ENCODE measurements around the gene ARMC3.

The ARMC3 gene

DNA sequence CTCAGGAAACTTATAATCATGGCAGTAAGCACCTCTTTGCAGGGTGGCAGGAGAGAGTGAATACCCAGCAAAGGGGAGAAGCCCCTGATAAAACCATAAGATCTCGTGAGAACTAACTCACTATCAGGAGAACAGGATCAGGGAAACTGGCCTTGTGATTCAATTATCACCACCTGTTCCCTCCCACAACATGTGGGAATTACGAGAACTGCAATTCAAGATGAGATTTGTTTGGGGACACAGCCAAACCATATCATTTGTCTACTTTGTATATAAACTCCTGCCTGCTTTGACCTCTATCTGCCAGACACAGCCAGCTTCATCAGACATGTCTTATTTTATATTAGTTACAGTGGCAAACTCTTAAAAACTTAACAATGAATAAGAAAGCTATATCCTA is 50.4 kb downstream of the ARMC3 start:
- TF ChIP-seq, protein P1, sequence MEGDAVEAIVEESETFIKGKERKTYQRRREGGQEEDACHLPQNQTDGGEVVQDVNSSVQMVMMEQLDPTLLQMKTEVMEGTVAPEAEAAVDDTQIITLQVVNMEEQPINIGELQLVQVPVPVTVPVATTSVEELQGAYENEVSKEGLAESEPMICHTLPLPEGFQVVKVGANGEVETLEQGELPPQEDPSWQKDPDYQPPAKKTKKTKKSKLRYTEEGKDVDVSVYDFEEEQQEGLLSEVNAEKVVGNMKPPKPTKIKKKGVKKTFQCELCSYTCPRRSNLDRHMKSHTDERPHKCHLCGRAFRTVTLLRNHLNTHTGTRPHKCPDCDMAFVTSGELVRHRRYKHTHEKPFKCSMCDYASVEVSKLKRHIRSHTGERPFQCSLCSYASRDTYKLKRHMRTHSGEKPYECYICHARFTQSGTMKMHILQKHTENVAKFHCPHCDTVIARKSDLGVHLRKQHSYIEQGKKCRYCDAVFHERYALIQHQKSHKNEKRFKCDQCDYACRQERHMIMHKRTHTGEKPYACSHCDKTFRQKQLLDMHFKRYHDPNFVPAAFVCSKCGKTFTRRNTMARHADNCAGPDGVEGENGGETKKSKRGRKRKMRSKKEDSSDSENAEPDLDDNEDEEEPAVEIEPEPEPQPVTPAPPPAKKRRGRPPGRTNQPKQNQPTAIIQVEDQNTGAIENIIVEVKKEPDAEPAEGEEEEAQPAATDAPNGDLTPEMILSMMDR (IDR thresholded peaks at IDR 0.05; ENCODE audit: low read depth, low read length, poor library complexity, severe bottlenecking) = no peak
- no peak for TF ChIP-seq EZH2phosphoT487 (IDR thresholded peaks at IDR 0.05; ENCODE audit: borderline replicate concordance, low read length)
- H3K4me3 ChIP-seq (ENCODE audit: low read length) = no peak overlapping the region
- H3K4me1 ChIP-seq (ENCODE audit: control insufficient read depth, low read length) = no peaks in the 10 kb centered on the region
- no peaks in the 10 kb centered on the region for H3K9me2 ChIP-seq (replicated peaks; ENCODE audit: control insufficient read depth, low read length)
- H3K27ac ChIP-seq (ENCODE audit: low read depth, low read length) = no peak overlapping the region
- no peaks in the 10 kb centered on the region for H3K36me3 ChIP-seq (ENCODE audit: control insufficient read depth, low read length)
- no peaks in the 10 kb centered on the region for H4K20me1 ChIP-seq (ENCODE audit: control insufficient read depth, insufficient read depth, low read depth, low read length)
- H3K27me3 ChIP-seq (ENCODE audit: control insufficient read depth, low read length) = peaks cover 9% of the 10 kb centered on the region
- no peak overlapping the region for H3K4me2 ChIP-seq (ENCODE audit: low read length)
- H3K79me2 ChIP-seq (ENCODE audit: control insufficient read depth, low read length) = no peaks in the 10 kb centered on the region
- H3K9me3 ChIP-seq (ENCODE audit: control insufficient read depth, insufficient read depth, low read length) = no peaks in the 10 kb centered on the region
- no peaks in the 10 kb centered on the region for H3F3A ChIP-seq (ENCODE audit: control insufficient read depth, insufficient read depth)

DNA sequence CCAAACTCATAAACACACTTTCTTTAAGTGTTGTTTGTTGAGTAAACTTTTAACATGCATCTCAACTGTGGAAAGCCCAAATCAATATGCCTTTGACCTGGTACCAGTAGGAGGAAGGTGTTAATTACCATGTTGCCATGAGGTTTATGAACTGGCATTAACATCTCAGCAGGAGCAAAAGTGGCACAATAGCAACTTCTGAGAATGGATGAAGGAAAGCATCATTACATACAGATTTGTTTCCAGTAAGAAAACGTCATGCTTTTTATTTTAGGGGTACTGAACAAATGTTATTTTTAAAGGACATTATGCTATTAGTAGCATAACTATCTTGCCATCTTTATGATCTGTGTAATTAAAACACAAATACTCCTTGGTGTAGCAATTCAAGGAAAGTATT is 51.1 kb downstream of the ARMC3 start:
- peaks cover 9% of the 10 kb centered on the region for H3K27me3 ChIP-seq (ENCODE audit: control insufficient read depth, low read length)
- no peak overlapping the region for H3K27ac ChIP-seq (ENCODE audit: low read depth, low read length)
- H3K36me3 ChIP-seq (ENCODE audit: control insufficient read depth, low read length) = no peaks in the 10 kb centered on the region
- TF ChIP-seq, protein P1 (IDR thresholded peaks at IDR 0.05; ENCODE audit: low read depth, low read length, poor library complexity, severe bottlenecking) = no peak
- no peak for TF ChIP-seq EZH2phosphoT487 (IDR thresholded peaks at IDR 0.05; ENCODE audit: borderline replicate concordance, low read length)
- no peak overlapping the region for H3K4me2 ChIP-seq (ENCODE audit: low read length)
- no peaks in the 10 kb centered on the region for H3K9me2 ChIP-seq (replicated peaks; ENCODE audit: control insufficient read depth, low read length)
- no peak overlapping the region for H3K4me3 ChIP-seq (ENCODE audit: low read length)
- H4K20me1 ChIP-seq (ENCODE audit: control insufficient read depth, insufficient read depth, low read depth, low read length) = no peaks in the 10 kb centered on the region
- H3K4me1 ChIP-seq (ENCODE audit: control insufficient read depth, low read length) = no peaks in the 10 kb centered on the region
- no peaks in the 10 kb centered on the region for H3F3A ChIP-seq (ENCODE audit: control insufficient read depth, insufficient read depth)
- H3K79me2 ChIP-seq (ENCODE audit: control insufficient read depth, low read length) = no peaks in the 10 kb centered on the region
- no peaks in the 10 kb centered on the region for H3K9me3 ChIP-seq (ENCODE audit: control insufficient read depth, insufficient read depth, low read length)

DNA sequence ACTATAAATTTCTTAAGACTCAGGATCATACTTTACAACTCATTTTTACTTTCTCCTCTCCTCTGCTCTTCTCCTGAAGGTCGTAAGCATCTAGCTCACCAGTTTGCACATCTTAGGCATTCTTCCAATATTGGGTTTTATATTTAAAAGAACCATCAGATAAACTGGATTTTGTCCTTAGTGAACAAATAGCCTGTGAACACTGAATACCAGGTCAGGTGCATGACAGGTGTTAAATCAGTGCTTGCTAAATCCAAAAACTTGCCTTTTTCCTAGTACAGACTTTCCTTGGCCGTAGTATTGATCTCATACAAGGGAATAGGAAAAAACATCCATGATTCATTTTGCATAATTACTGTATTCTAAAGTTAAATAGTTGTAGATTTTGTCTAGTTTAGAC is 53.0 kb downstream of the ARMC3 start:
- no peak overlapping the region for H3K4me2 ChIP-seq (ENCODE audit: low read length)
- H3K27me3 ChIP-seq (ENCODE audit: control insufficient read depth, low read length) = peaks cover 9% of the 10 kb centered on the region
- no peaks in the 10 kb centered on the region for H3K9me3 ChIP-seq (ENCODE audit: control insufficient read depth, insufficient read depth, low read length)
- no peak for TF ChIP-seq EZH2phosphoT487 (IDR thresholded peaks at IDR 0.05; ENCODE audit: borderline replicate concordance, low read length)
- TF ChIP-seq, protein P1 (IDR thresholded peaks at IDR 0.05; ENCODE audit: low read depth, low read length, poor library complexity, severe bottlenecking) = no peak
- H4K20me1 ChIP-seq (ENCODE audit: control insufficient read depth, insufficient read depth, low read depth, low read length) = no peaks in the 10 kb centered on the region
- no peak overlapping the region for H3K27ac ChIP-seq (ENCODE audit: low read depth, low read length)
- H3K36me3 ChIP-seq (ENCODE audit: control insufficient read depth, low read length) = no peaks in the 10 kb centered on the region
- no peak overlapping the region for H3K4me3 ChIP-seq (ENCODE audit: low read length)
- H3K9me2 ChIP-seq (replicated peaks; ENCODE audit: control insufficient read depth, low read length) = no peaks in the 10 kb centered on the region
- no peaks in the 10 kb centered on the region for H3K4me1 ChIP-seq (ENCODE audit: control insufficient read depth, low read length)
- no peaks in the 10 kb centered on the region for H3K79me2 ChIP-seq (ENCODE audit: control insufficient read depth, low read length)
- no peaks in the 10 kb centered on the region for H3F3A ChIP-seq (ENCODE audit: control insufficient read depth, insufficient read depth)

Data from DOHH2 (cell line).